Measurements from ENCODE around the gene PHF21A.

- TF ChIP-seq CTCF (conservative IDR thresholded peaks at IDR 0.05; ENCODE audit: low read length) (peak; percentile 84), EZH2phosphoT487 (IDR thresholded peaks at IDR 0.05; ENCODE audit: borderline replicate concordance, low read depth, low read length) (no peak)
Observed at GRCh38 chr11:46117842-46118241, 3.4 kb downstream of the PHF21A start.
